OCI-LY7 (cell line): Measurements from ENCODE around the gene YWHAQ. TPM values are rescaled to one million over a fixed set of nuclear protein-coding genes. Genes with fewer than 3 reads are reported as not detected.

ENCODE experiments used
- BruUV-seq: library from RNA; stranded (reverse); fragments of 400-500 nt; replicated peaks from 2 replicates; lab custom pipeline; 2021; lab: Mats Ljungman, UMichigan
- CTCF ChIA-PET: fragments of 300-600 bp; sonication (Branson Sonifier 250); formaldehyde crosslinking; loops from one replicate; lab custom pipeline; 2022; ENCODE audit warnings: antibody characterized with exemption; ENCODE audit not compliant: unreplicated experiment; lab: Charles Lee
- POLR2A ChIA-PET: fragments of 300-600 bp; sonication (Branson Sonifier 250); formaldehyde crosslinking; loops from one replicate; lab custom pipeline; 2022; ENCODE audit warnings: antibody characterized with exemption; lab: Charles Lee
- DNase-seq: peaks from one replicate; pipeline ENCODE4 v3.0.0-alpha.2; 2015; ENCODE audit warnings: low spot score
- H2AFZ ChIP-seq: fragments of 200-600 bp; sonication (generic), shearing (Covaris generic); 2 replicates; pipeline ENCODE4 v1.6.1; 2014; ENCODE audit warnings: mild to moderate bottlenecking, antibody characterized with exemption, low read length, moderate library complexity
- H3K27ac ChIP-seq: fragments of 200-600 bp; sonication (generic); 2 replicates; pipeline ENCODE4 v1.5.1; 2014; ENCODE audit warnings: mixed run types, low read depth, mild to moderate bottlenecking, moderate library complexity, low read length, inconsistent platforms; ENCODE audit not compliant: poor library complexity, severe bottlenecking
- H3K36me3 ChIP-seq: fragments of 200-600 bp; sonication (generic); 2 replicates; pipeline ENCODE4 v1.6.1; 2014; ENCODE audit warnings: mild to moderate bottlenecking, antibody characterized with exemption, low read length, moderate library complexity, mixed read lengths; ENCODE audit not compliant: insufficient read depth
- H3K4me1 ChIP-seq: fragments of 200-600 bp; sonication (generic); 2 replicates; pipeline ENCODE4 v1.5.1; 2014; ENCODE audit warnings: mild to moderate bottlenecking, low read length; ENCODE audit not compliant: insufficient read depth, poor library complexity, severe bottlenecking
- H3K4me2 ChIP-seq: fragments of 200-600 bp; sonication (generic); 2 replicates; pipeline ENCODE4 v1.6.1; 2014; ENCODE audit warnings: mild to moderate bottlenecking, low read length
- H3K4me3 ChIP-seq: fragments of 200-600 bp; sonication (generic); 2 replicates; pipeline ENCODE4 v1.5.1; 2014; ENCODE audit warnings: mild to moderate bottlenecking, low read depth, low read length; ENCODE audit not compliant: poor library complexity, severe bottlenecking
- H3K79me2 ChIP-seq: fragments of 200-600 bp; sonication (generic); 2 replicates; pipeline ENCODE4 v1.6.1; 2016; ENCODE audit warnings: low read depth, mild to moderate bottlenecking, low read length, moderate library complexity, mixed read lengths; ENCODE audit not compliant: insufficient read depth
- H3K9me2 ChIP-seq: fragments of 200-600 bp; sonication (generic); 2 replicates; pipeline ENCODE4 v1.6.1; 2016; ENCODE audit warnings: mild to moderate bottlenecking, low read length, mixed read lengths; ENCODE audit not compliant: insufficient read depth
- H3K9me3 ChIP-seq: fragments of 200-600 bp; sonication (generic); 2 replicates; pipeline ENCODE4 v1.6.1; 2014; ENCODE audit warnings: mild to moderate bottlenecking, mixed run types, low read length, mixed read lengths
- H4K20me1 ChIP-seq: fragments of 200-600 bp; sonication (generic); 2 replicates; pipeline ENCODE4 v1.6.1; 2014; ENCODE audit warnings: mild to moderate bottlenecking, antibody characterized with exemption, low read length, moderate library complexity, mixed read lengths; ENCODE audit not compliant: insufficient read depth
- EZH2phosphoT487 ChIP-seq: fragments of 200-600 bp; sonication (generic); IDR thresholded peaks from 2 replicates; pipeline ENCODE4 v1.6.1; 2018; ENCODE audit warnings: low read depth, borderline replicate concordance, mild to moderate bottlenecking, mixed run types, antibody characterized with exemption, low read length, moderate library complexity, mixed read lengths
- intact Hi-C: fragments of 100-400 bp; cut with micrococcal nuclease; formaldehyde crosslinking; loops from one replicate; pipeline ENCODE4 v1.10.0; 2022; ENCODE audit not compliant: unreplicated experiment
- total RNA-seq, 2 experiments: library from RNA; depleted of rRNA in 1 of 2; stranded (reverse); fragments of >200 nt in 1 of 2; shearing (Covaris generic) in 1 of 2; gene quantifications; 2 replicates each; pipeline ENCODE4 v1.2.3, GENCODE V29; 2014 to 2022
- TF ChIP-seq, protein P1 (sequence below): fragments of 200-600 bp; sonication (generic); conservative IDR thresholded peaks from 2 replicates; pipeline ENCODE4 v1.5.1; 2014; ENCODE audit warnings: mild to moderate bottlenecking, antibody characterized with exemption, low read length, moderate library complexity, mixed read lengths

YWHAQ gene
- total RNA-seq, 2 experiments from 2014 or later, result 181 to 252 TPM

DNA sequence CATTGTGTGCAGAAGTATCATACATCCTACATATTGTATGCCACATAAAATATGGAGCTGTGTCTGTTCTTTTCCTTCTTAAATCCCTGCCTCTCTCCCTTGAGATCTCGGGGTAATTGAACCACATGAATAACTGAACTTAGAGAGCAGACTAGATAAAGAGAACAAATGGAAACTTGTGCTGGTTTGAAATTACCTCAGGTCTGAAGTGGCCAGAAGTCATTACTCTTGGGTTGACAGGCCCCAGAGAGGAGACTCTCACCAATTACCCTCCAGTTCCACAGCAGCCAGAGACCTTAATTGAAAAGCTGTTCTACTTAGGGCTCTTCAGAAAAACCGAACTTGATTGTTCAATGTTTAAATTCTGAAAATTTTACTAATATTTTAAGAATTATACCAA, 70.2 kb downstream of the YWHAQ start:
- Histone ChIP-seq H3K4me3 (no peak overlapping the region), H4K20me1 (no peaks in the 10 kb centered on the region), H2AFZ (no peak overlapping the region), H3K79me2 (peaks cover 15% of the 10 kb centered on the region; the same call in 1 of the 2 replicates), H3K9me3 (no peaks in the 10 kb centered on the region), H3K4me2 (no peak overlapping the region), H3K27ac (no peak overlapping the region), H3K4me1 (peaks cover 5% of the 10 kb centered on the region), H3K36me3 (peaks cover 21% of the 10 kb centered on the region), H3K9me2 (no peaks in the 10 kb centered on the region)
- no TSS peak for BruUV-seq
- CTCF ChIA-PET, result no interaction called here
- intact Hi-C loops, result no loop called here
- DNase-seq, result no peak
- POLR2A ChIA-PET, result interaction anchor here (0.7 kb wide), 1 partner anchor 160 kb away, joined by 6 read pairs; no protein-coding TSS in a partner anchor
- no peak for TF ChIP-seq EZH2phosphoT487
- TF ChIP-seq, protein P1, sequence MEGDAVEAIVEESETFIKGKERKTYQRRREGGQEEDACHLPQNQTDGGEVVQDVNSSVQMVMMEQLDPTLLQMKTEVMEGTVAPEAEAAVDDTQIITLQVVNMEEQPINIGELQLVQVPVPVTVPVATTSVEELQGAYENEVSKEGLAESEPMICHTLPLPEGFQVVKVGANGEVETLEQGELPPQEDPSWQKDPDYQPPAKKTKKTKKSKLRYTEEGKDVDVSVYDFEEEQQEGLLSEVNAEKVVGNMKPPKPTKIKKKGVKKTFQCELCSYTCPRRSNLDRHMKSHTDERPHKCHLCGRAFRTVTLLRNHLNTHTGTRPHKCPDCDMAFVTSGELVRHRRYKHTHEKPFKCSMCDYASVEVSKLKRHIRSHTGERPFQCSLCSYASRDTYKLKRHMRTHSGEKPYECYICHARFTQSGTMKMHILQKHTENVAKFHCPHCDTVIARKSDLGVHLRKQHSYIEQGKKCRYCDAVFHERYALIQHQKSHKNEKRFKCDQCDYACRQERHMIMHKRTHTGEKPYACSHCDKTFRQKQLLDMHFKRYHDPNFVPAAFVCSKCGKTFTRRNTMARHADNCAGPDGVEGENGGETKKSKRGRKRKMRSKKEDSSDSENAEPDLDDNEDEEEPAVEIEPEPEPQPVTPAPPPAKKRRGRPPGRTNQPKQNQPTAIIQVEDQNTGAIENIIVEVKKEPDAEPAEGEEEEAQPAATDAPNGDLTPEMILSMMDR, result no peak

DNA sequence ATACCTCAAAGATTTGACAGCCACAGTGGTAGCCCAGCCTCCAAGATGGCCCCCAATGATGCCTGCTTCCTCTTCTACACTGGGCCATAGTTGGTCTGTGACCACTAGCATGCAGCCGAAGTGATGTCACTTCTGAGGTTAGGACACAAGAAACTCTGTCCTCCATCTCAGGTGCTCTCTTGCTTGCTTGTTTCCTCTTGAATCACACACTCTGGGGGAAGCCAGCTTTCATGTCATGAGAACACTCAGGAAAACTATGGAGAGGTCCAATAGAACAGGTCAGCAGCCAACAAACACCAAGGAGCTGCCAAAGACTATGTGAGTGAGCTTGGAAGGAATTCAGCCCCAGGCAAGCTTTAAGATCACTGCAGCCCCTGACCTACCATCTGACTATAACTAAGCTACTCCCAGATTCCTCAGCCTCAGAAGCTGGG, 71.8 kb downstream of the YWHAQ start:
- peaks cover 5% of the 10 kb centered on the region for H3K4me1 ChIP-seq
- peaks cover 7% of the 10 kb centered on the region; the same call in 1 of the 2 replicates for H4K20me1 ChIP-seq
- TF ChIP-seq, protein P1, result no peak
- TF ChIP-seq EZH2phosphoT487, result no peak
- no peaks in the 10 kb centered on the region for H3K9me3 ChIP-seq
- intact Hi-C loops, result loop anchor here (10.0 kb wide), 1 partner anchor 486 kb away; the partner anchor contains the start of gene KLF11
- ChIA-PET POLR2A (interaction anchor here (0.6 to 1.4 kb wide), 10 partner anchors 9 to 162 kb away, joined by 3 to 7 read pairs (median 3); no protein-coding TSS in a partner anchor), CTCF (interaction anchor here (0.6 kb wide), 1 partner anchor 10 kb away, joined by 3 read pairs; no protein-coding TSS in a partner anchor)
- H3K4me3 ChIP-seq, result no peak overlapping the region
- H2AFZ ChIP-seq, result no peak overlapping the region
- H3K9me2 ChIP-seq, result no peaks in the 10 kb centered on the region
- peaks cover 30% of the 10 kb centered on the region for H3K79me2 ChIP-seq
- H3K27ac ChIP-seq, result no peak overlapping the region
- DNase-seq, result no peak
- H3K4me2 ChIP-seq, result no peak overlapping the region
- peaks cover 21% of the 10 kb centered on the region for H3K36me3 ChIP-seq
- BruUV-seq, result no TSS peak
